DOHH2 (cell line): Measurements from ENCODE around the gene ENDOV.

ENCODE experiments used
- EZH2phosphoT487 ChIP-seq: fragments of 200-600 bp; sonication (generic); IDR thresholded peaks from 2 replicates; pipeline ENCODE4 v1.6.1; 2017; ENCODE audit warnings: borderline replicate concordance, mild to moderate bottlenecking, antibody characterized with exemption, low read length, moderate library complexity, mixed read lengths
- TF ChIP-seq, protein P1 (sequence below): fragments of 200-600 bp; sonication (generic); IDR thresholded peaks from one replicate; pipeline ENCODE4 v1.5.1; 2014; ENCODE audit warnings: antibody characterized with exemption, mild to moderate bottlenecking, low read depth, low read length; ENCODE audit not compliant: poor library complexity, severe bottlenecking

DNA sequence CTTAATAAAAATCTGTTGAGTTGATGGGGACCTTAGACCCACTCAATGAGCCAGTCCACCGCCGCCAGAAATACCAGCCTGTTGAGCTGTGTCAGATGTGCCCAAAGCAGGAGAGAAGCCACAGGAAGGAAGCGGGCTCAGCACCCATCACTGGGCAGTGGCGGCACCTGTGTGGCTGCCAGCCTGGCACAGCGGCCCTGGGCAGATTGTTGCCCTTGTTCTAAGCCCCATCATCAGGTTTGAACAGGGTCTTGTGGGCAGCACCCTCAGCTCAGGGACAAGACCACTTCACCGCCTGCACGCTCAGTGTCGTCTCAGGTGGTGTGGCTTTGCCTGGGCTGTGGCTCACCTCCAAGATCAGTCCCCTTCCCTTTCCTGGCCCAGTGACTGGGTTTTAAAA is 9.3 kb downstream of the ENDOV start:
- TF ChIP-seq, protein P1, sequence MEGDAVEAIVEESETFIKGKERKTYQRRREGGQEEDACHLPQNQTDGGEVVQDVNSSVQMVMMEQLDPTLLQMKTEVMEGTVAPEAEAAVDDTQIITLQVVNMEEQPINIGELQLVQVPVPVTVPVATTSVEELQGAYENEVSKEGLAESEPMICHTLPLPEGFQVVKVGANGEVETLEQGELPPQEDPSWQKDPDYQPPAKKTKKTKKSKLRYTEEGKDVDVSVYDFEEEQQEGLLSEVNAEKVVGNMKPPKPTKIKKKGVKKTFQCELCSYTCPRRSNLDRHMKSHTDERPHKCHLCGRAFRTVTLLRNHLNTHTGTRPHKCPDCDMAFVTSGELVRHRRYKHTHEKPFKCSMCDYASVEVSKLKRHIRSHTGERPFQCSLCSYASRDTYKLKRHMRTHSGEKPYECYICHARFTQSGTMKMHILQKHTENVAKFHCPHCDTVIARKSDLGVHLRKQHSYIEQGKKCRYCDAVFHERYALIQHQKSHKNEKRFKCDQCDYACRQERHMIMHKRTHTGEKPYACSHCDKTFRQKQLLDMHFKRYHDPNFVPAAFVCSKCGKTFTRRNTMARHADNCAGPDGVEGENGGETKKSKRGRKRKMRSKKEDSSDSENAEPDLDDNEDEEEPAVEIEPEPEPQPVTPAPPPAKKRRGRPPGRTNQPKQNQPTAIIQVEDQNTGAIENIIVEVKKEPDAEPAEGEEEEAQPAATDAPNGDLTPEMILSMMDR, result no peak
- TF ChIP-seq EZH2phosphoT487, result no peak
